Measurements from ENCODE around the gene NT5M.
"Not testable (repeated sequence)": the region's sequence is repeated elsewhere in the genome, so short reads cannot be mapped to it uniquely, and the experiment has no call there.

The NT5M gene

DNA sequence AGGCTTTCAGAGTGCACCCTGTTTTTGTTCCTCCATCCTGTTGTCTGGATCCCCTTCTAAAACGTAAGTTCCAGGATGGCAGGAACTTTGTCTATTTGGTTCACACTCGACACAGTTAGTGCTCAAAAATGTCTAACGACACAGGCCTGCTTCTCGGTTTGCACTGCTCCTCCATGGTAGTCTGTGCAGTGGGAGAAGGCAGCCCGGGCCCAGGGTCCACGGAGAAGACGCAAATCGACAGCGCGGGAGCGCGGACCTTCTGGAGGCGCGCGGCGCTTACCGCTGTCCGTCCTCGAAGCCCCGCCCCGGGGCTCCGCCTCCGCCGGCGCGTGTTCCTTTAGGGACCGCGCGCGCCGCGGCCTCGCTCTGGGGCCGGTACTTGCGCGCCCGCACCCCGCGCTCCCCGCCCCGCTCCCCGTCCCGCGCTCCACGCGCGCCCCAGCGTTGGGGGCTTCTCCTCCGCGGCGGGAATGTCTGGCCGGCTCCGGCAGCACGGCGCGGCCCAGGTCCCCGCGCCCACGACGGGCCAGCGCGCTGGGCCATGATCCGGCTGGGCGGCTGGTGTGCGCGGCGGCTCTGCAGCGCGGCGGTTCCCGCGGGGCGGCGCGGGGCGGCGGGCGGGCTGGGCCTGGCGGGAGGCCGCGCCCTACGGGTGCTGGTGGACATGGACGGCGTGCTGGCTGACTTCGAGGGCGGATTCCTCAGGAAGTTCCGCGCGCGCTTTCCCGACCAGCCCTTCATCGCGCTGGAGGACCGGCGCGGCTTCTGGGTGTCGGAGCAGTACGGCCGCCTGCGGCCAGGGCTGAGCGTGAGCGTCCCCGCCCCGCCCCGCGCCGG, at the start of gene NT5M:
Gene NT5M (plus strand): TSS at position 364 of the 837 bp plus-strand sequence. CDS start 178 bp downstream, at position 542.
- DNase-seq: no peak

DNA sequence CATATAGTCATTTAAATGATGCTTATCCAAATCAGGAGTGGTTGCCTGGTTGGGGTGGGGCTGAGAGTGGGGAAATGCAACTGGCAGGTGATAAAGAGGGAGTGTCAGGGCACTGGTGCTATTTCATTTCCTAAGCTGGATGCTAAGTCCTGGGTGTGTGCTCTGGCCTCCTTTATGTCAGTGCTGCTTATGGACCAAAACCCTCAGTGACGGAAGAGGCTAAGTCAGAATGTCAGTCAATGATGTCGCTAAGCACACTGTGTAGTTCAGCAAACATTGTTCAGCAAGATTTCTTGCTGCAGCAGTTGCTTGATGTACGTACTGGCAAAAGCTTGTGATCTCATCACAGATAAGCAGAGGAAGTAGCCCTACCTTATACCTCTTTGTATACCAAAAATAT, 49.8 kb upstream of the NT5M start:
- no peak for DNase-seq

GRCh38 chr17:17254036-17254435, 49.1 kb upstream of the NT5M start:
- DNase-seq: no peak

DNA sequence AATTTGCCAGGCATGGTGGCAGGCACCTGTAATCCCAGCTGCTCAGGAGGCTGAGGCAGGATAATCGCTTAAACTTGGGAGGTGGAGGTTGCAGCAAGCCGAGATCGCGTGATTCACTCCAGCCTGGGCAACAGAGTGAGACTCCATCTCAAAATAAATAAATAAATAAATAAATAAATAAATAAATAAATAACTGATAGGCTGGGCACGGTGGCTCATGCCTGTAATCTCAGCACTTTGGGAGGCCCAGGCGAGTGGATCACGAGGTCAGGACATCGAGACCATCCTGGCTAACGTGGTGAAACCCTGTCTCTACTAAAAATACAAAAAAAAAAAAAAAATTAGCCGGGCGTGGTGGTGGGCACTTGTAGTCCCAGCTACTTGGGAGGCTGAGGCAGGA, 47.5 kb upstream of the NT5M start:
- not testable (repeated sequence) for DNase-seq

GRCh38 chr17:17256316-17256715, 46.9 kb upstream of the NT5M start:
- no peak for DNase-seq

GRCh38 chr17:17258011-17258410, 45.2 kb upstream of the NT5M start:
- DNase-seq: no peak

GRCh38 chr17:17258998-17259397, 44.2 kb upstream of the NT5M start:
- DNase-seq: no peak

DNA sequence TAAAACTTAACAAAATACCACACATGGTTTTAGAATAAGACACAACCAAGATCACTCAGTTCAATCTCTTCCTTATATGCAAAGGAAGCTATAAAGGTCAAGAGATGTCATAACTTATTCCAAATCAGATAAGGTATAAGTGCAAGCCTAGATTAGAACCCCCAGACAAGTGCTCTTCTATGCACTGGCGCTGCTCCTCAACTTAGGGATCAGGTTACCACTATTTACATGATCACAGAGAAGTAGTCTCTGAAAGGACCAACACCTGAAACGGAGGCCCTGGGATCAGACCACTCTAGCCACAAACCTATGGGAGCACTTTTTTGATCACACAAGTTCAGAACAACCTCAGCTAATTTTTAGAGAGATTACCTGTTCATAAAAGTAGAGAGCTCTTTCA, 38.7 kb upstream of the NT5M start:
- no peak for DNase-seq

DNA sequence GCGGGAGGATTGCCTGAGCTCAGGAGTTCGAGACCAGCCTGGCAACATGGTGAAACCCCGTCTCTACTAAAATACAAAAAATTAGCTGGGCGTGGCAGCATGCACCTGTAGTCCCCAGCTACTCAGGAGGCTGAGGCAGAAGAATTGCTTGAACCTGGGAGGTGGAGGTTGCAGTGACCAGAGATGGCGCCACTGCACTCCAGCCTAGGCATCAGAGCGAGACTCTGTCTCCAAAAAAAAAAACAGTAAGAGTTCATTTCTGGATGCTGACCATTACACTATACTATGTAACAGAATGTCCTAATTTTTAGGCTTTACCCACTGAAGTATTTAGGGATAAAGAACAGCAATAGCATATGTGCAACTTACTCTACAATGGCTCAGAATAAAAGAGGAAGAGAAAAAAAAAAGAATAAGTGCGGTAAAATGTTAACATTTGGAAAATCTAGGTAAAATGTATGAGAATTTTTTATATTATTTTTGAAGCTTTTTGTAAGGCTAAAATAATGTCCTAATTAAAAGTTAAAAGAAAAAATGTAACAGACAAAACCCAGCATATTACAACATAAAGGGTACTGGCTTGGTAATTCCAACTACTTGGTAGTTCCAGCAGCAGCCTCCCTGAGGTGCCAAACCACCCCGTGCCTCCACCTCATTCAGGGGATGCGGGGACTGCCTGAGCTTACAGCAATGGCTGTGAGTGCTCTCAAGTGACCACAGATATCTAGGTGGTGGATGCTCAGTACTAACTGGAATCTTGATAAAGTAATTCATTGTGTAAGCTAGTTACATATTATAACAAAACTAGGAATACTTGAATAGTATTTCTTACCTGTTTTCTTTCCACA, 33.0 kb upstream of the NT5M start:
- no peak for DNase-seq

DNA sequence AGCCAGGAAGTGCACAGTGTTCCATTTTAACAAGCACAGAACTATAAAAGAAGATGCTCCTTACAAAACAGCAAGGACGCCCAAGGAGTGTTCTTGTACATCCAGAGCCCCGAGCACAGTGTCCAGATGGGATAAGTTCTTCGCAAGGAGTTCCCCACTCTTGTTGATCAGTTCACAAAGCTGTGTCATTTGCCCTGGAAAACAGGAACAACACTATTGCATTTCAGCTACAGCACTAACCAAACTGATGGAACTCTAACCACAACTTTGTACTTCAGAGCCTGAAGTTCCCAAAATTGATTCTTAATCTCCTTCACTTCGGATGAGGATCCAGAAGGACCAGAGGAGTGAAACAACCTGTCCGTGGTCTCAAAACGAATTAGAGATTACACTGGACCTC, 27.2 kb upstream of the NT5M start:
- DNase-seq: no peak

DNA sequence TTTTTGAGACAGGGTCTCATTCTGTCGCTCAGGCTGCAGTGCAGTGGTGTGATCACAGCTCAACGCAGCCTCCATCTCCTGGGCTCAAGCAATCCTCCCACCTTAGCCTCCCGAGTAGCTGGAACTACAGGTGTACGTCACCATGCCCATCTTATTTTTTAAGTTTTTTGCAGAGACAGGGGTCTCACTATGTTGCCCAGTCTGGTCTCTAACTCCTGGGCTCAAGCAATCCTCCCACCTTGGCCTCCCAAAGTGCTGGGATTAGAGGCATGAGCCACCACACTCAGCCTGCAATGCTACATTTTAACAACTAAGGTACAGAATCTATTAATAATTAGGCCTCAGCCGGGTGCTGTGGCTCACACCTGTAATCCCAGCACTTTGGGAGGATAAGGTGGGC, 25.7 kb upstream of the NT5M start:
- DNase-seq: not testable (repeated sequence)

DNA sequence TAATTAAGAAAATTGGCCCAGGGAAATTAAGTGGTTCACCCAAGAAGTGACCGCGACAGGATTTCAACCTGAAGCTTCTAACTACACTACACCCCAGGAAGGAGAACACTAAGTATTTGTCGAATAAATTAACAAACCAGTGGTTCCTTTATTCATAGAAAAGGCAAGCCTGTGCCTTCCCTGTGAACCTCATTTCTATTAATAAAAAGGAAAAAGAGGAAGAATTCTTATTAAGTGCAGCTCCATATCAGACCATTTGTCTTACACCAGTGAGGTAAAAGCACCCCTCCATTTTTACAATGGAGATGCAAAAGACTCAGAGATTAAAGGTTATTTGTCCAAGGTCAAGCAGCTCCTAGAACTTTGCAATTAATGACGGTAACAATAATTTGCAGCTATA, 23.9 kb upstream of the NT5M start:
- no peak for DNase-seq

DNA sequence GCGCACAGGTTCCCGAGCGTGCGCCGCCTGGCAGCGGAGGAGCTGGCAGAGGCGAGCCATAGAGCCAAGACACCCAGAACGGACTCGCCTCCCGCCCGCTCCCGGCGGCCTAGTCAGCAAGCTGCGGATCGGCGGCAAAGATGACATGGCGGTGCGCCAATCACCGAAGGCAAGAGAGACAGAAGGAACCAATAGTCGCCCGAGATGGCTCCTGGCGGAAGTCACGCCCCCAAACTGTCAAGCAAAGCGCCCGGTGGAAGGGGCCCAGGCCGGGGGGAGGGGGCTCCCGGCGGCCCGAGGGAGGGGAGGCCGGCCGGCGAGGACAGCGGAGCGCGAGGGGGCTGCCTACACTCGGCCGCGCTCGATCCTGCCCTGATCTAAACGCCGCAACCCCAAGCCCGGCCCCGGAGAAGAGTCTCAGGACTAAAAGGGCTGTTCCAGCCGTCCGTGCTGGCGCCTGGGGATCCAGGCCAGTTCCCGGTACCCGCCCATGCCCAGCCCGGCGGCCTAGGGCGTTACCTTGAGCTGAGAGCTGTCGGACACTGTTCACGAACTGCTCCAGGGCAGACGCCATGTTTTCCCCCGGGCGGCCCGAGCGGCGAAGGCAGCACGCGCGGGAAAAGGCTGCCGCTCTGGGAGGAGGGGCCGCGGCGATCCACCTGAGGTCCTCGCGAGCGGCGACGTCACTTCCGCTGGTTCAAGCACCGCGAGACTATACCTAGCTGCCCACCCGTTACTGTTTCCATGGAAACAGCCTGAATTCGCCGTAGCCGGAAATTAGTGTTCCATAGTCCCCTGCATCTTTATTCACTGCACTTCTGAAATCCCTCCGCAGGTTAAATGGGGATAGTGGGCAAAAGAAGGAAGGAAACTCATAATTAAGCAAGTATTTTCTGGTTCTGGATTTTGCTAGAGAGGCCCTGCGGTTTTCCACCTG, 22.3 kb upstream of the NT5M start, which contains the start of gene COPS3:
Gene COPS3 (minus strand): TSS at position 634 of the 937 bp plus-strand sequence. CDS start 60 bp downstream, at position 574.
- DNase-seq: peak; percentile 83

DNA sequence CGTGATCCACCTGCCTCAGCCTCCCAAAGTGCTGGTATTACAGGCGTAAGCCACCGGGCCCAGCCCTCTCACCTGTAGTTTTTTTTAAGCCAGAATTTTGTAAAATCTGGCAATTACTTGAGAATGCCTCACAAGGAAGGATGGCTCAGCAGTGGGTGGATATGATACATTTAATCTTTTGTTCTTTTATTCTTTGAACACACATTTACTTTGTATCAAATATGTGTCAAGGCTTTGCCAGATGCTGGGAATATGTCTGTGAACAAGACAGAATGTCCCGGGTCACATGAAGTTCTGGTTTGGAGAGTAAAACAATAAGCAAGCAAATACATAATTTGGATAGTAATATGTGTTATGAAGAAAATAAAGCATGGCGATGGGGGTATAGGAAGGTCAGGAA, 17.2 kb upstream of the NT5M start:
- DNase-seq: no peak

- DNase-seq: no peak
Observed at GRCh38 chr17:17289086-17289485, 14.1 kb upstream of the NT5M start.

DNA sequence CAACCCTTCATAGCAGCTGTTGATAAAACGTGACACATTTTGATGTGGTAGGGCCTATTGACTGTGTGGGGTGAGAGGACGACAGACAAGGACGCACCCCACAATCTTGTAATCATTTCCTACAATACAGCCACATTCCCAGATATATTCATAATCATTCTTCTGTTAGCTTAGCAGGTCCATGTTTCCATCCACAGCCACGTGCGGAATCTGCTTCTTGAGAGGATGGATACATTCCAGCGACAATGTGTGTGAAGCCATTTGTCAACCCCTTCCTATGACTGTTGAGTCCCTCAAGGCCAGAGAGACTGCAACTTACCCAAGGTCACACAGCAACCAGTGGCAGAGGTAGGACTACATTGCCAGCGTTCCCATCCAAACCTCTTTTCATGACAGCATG, 13.5 kb upstream of the NT5M start:
- no peak for DNase-seq

DNA sequence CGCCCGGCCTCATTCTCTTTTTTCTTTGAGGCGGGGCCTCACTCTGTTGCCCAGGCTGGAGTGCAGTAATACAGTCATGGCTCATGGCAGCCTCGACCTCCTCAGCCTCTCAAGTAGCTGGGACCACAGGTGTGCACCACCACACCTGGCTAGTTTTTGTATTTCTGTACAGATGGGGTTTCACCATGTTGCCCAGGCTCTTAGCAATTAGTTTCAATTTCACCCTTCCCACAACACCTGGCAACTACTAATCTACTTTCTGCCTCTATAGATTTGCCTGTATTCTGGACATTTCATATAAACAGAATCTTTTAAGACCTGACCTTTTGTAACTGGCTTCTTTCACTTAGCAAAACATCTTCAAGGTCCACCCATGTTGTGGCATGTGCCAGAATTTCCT, 8.0 kb upstream of the NT5M start:
- no peak for DNase-seq

- DNase-seq: no peak
Observed at GRCh38 chr17:17297217-17297616, 6.0 kb upstream of the NT5M start.

DNA sequence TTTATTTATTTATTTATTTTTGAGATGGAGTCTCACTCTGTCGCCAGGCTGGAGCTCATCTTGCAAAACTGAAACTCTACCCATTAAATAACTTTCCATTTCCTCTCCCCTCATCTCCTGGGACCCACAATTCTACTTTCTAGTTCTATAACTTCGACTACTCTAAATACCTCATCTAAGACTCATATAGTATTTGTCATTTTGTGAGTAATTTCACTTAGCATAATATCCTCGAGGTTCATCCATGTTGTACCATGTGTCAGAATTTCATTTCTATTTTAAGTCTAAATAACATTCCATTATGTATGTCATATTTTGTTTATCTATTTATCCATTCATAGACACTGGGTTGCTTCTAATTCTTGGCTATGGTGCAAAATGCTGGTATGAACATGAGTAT, 5.1 kb upstream of the NT5M start:
- no peak for DNase-seq

GRCh38 chr17:17300624-17301568, 2.3 kb upstream of the NT5M start:
- no peak for DNase-seq

- not testable (repeated sequence) for DNase-seq
Observed at GRCh38 chr17:17301659-17302058, 1.5 kb upstream of the NT5M start.

All from cortex of kidney (tissue), 1 donor.